HepG2 (cell line): Measurements from ENCODE around the gene SIRT1. TPM values are rescaled to one million over a fixed set of nuclear protein-coding genes. Genes with fewer than 3 reads are reported as not detected.
A peak's percentile ranks its signal among the peaks of the same experiment; 100 is the strongest.

ENCODE experiments used
- AGO2 ChIP-seq: fragments of 200-400 bp; formaldehyde crosslinking; optimal IDR thresholded peaks from 2 replicates; pipeline ENCODE3; 2017; ENCODE audit warnings: mild to moderate bottlenecking, low read depth, low read length, moderate library complexity
- GPN1 ChIP-seq: sonication (generic); formaldehyde crosslinking; IDR thresholded peaks from 2 replicates; pipeline ENCODE4 v1.5.1; 2020; ENCODE audit warnings: missing genetic modification reagents, borderline replicate concordance
- HDAC2 ChIP-seq: sonication (generic); formaldehyde crosslinking; IDR thresholded peaks from 2 replicates; pipeline ENCODE4 v1.4.0; 2020; ENCODE audit warnings: missing genetic modification reagents
- KAT7 ChIP-seq: IDR thresholded peaks from 2 replicates; pipeline ENCODE4 v1.6.1; 2018; ENCODE audit warnings: borderline replicate concordance, missing compliant biosample characterization
- NFYC ChIP-seq: IDR thresholded peaks from 2 replicates; pipeline ENCODE4 v1.6.1; 2016; ENCODE audit warnings: missing genetic modification reagents, missing compliant biosample characterization
- RCOR2 ChIP-seq: IDR thresholded peaks from 2 replicates; pipeline ENCODE4 v1.6.1; 2016; ENCODE audit warnings: missing biosample characterization, missing genetic modification reagents
- RFXANK ChIP-seq: IDR thresholded peaks from 2 replicates; pipeline ENCODE4 v1.6.1; 2016
- SRF ChIP-seq: IDR thresholded peaks from 2 replicates; pipeline ENCODE4 v1.6.1; 2011; ENCODE audit warnings: mild to moderate bottlenecking, low read depth, low read length, moderate library complexity
- XBP1 ChIP-seq: sonication (generic); formaldehyde crosslinking; IDR thresholded peaks from 2 replicates; pipeline ENCODE4 v1.5.0; 2020; ENCODE audit warnings: missing genetic modification reagents
- ZBTB1 ChIP-seq: sonication (generic); formaldehyde crosslinking; IDR thresholded peaks from 2 replicates; pipeline ENCODE4 v1.4.0; 2020; ENCODE audit warnings: missing genetic modification reagents, borderline replicate concordance
- ZNF160 ChIP-seq: sonication (generic); formaldehyde crosslinking; IDR thresholded peaks from 2 replicates; pipeline ENCODE4 v1.8.0; 2022; ENCODE audit warnings: mild to moderate bottlenecking, inconsistent platforms, missing genetic modification reagents
- ZNF350 ChIP-seq: sonication (generic); formaldehyde crosslinking; IDR thresholded peaks from 2 replicates; pipeline ENCODE4 v1.4.0; 2020; ENCODE audit warnings: mild to moderate bottlenecking, low read depth, missing genetic modification reagents, borderline replicate concordance
- ZNF7 ChIP-seq: IDR thresholded peaks from 2 replicates; pipeline ENCODE4 v1.6.1; 2016; ENCODE audit warnings: missing biosample characterization, missing genetic modification reagents
- ZNF709 ChIP-seq: sonication (generic); formaldehyde crosslinking; IDR thresholded peaks from 2 replicates; pipeline ENCODE4 v1.5.0; 2020; ENCODE audit warnings: mild to moderate bottlenecking, missing genetic modification reagents
- ZNF720 ChIP-seq: sonication (generic); formaldehyde crosslinking; IDR thresholded peaks from 2 replicates; pipeline ENCODE4 v1.4.0; 2020; ENCODE audit warnings: missing genetic modification reagents
- ZNF746 ChIP-seq: sonication (generic); formaldehyde crosslinking; IDR thresholded peaks from 2 replicates; pipeline ENCODE4 v1.8.0; 2022; ENCODE audit warnings: mild to moderate bottlenecking, missing genetic modification reagents
- ZNF841 ChIP-seq: sonication (generic); formaldehyde crosslinking; IDR thresholded peaks from 2 replicates; pipeline ENCODE4 v1.8.1; 2023; ENCODE audit warnings: missing genetic modification reagents, borderline replicate concordance
- polyA plus RNA-seq, 8 experiments: library from polyadenylated mRNA; depleted of rRNA in 3 of 8; stranded (reverse) in 7 of 8; unstranded in 1 of 8; fragments of >200 nt; fragmentation: Illumina TruSeq in 4 of 8; extraction: Trizol in 4 of 8; gene quantifications; 2 replicates each; pipeline versions ENCODE4 v1.2.1 to v1.2.3, GENCODE V29; 2011 to 2016; ENCODE audit warnings: low read depth in 4 of 8, missing spikeins in 1 of 8, mixed read lengths in 1 of 8; ENCODE audit not compliant: insufficient read depth in 1 of 8
- total RNA-seq, 5 experiments: library from RNA; depleted of rRNA; stranded (reverse); fragments of >200 nt; fragmentation: Illumina TruSeq; extraction: Trizol; gene quantifications; 2 replicates each; pipeline ENCODE4 v1.2.3, GENCODE V29; 2016; ENCODE audit warnings: low read depth in 1 of 5
- TF ChIP-seq, protein P1 (sequence below): sonication (generic); formaldehyde crosslinking; IDR thresholded peaks from 2 replicates; pipeline ENCODE4 v1.8.0; 2022; ENCODE audit warnings: missing genetic modification reagents, mild to moderate bottlenecking, inconsistent platforms, borderline replicate concordance
- TF ChIP-seq, protein P2 (sequence below): sonication (generic); formaldehyde crosslinking; IDR thresholded peaks from 2 replicates; pipeline ENCODE4 v1.8.0; 2022; ENCODE audit warnings: mild to moderate bottlenecking, missing genetic modification reagents, moderate library complexity
- TF ChIP-seq, protein P3 (sequence below): conservative IDR thresholded peaks from 2 replicates; pipeline ENCODE4 v1.6.1; 2018; ENCODE audit warnings: missing genetic modification reagents
- TF ChIP-seq, protein P4 (sequence below): sonication (generic); formaldehyde crosslinking; IDR thresholded peaks from 2 replicates; pipeline ENCODE4 v1.8.0; 2022; ENCODE audit warnings: missing genetic modification reagents, mild to moderate bottlenecking, borderline replicate concordance
- TF ChIP-seq, protein P5 (sequence below): sonication (generic); formaldehyde crosslinking; IDR thresholded peaks from 2 replicates; pipeline ENCODE4 v1.4.0; 2020; ENCODE audit warnings: missing genetic modification reagents
- TF ChIP-seq, protein P6 (sequence below): sonication (generic); formaldehyde crosslinking; conservative IDR thresholded peaks from 2 replicates; pipeline ENCODE4 v1.8.0; 2022; ENCODE audit warnings: low read depth, missing genetic modification reagents

Gene SIRT1
- total and polyA plus RNA-seq, 2 of the 13 experiments (the other 11 are each of a cell fraction or from before 2014, with no cell fraction given): 9.4 to 10.2 TPM

- TF ChIP-seq AGO2 (no peak), ZNF709 (CRISPR knock-in tag) (peak; percentile 65), ZBTB1 (CRISPR knock-in tag) (no peak), HDAC2 (peak; percentile 55; the same call in 1 of the 2 replicates), ZNF720 (CRISPR knock-in tag) (no peak), ZNF160 (no peak), ZNF7 (no peak), ZNF841 (CRISPR knock-in tag) (no peak), ZNF350 (CRISPR knock-in tag) (peak; percentile 65; the same call in 1 of the 2 replicates), GPN1 (CRISPR knock-in tag) (no peak), KAT7 (CRISPR knock-in tag) (peak; percentile 52; the same call in 1 of the 2 replicates), ZNF746 (peak; percentile 79), NFYC (CRISPR knock-in tag) (peak; percentile 35; the same call in 1 of the 2 replicates), SRF (0 out of 2 replicates have a peak, but pooled peaks have one; percentile 4), XBP1 (no peak), RFXANK (CRISPR knock-in tag) (no peak), RCOR2 (CRISPR knock-in tag) (no peak)
- TF ChIP-seq, protein P1, sequence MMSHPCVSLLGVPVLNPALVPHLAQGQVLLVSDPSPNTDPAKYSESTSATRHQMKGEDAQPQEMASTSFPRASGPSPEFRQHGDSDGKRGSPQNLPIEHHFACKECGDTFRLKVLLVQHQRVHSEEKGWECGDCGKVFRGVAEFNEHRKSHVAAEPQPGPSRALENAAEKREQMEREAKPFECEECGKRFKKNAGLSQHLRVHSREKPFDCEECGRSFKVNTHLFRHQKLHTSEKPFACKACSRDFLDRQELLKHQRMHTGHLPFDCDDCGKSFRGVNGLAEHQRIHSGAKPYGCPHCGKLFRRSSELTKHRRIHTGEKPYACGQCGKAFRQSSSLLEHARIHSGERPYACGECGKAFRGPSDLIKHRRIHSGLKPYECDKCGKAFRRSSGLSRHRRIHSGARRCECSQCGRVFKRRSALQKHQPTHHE (CRISPR knock-in tag): peak; percentile 21; the same call in 1 of the 2 replicates
- TF ChIP-seq, protein P2, sequence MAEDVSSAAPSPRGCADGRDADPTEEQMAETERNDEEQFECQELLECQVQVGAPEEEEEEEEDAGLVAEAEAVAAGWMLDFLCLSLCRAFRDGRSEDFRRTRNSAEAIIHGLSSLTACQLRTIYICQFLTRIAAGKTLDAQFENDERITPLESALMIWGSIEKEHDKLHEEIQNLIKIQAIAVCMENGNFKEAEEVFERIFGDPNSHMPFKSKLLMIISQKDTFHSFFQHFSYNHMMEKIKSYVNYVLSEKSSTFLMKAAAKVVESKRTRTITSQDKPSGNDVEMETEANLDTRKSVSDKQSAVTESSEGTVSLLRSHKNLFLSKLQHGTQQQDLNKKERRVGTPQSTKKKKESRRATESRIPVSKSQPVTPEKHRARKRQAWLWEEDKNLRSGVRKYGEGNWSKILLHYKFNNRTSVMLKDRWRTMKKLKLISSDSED (CRISPR knock-in tag): no peak
- TF ChIP-seq, protein P3, sequence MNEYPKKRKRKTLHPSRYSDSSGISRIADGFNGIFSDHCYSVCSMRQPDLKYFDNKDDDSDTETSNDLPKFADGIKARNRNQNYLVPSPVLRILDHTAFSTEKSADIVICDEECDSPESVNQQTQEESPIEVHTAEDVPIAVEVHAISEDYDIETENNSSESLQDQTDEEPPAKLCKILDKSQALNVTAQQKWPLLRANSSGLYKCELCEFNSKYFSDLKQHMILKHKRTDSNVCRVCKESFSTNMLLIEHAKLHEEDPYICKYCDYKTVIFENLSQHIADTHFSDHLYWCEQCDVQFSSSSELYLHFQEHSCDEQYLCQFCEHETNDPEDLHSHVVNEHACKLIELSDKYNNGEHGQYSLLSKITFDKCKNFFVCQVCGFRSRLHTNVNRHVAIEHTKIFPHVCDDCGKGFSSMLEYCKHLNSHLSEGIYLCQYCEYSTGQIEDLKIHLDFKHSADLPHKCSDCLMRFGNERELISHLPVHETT: 0 out of 2 replicates have a peak, but pooled peaks have one; percentile 56
- TF ChIP-seq, protein P4, sequence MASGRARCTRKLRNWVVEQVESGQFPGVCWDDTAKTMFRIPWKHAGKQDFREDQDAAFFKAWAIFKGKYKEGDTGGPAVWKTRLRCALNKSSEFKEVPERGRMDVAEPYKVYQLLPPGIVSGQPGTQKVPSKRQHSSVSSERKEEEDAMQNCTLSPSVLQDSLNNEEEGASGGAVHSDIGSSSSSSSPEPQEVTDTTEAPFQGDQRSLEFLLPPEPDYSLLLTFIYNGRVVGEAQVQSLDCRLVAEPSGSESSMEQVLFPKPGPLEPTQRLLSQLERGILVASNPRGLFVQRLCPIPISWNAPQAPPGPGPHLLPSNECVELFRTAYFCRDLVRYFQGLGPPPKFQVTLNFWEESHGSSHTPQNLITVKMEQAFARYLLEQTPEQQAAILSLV (CRISPR knock-in tag): no peak
- TF ChIP-seq, protein P5, sequence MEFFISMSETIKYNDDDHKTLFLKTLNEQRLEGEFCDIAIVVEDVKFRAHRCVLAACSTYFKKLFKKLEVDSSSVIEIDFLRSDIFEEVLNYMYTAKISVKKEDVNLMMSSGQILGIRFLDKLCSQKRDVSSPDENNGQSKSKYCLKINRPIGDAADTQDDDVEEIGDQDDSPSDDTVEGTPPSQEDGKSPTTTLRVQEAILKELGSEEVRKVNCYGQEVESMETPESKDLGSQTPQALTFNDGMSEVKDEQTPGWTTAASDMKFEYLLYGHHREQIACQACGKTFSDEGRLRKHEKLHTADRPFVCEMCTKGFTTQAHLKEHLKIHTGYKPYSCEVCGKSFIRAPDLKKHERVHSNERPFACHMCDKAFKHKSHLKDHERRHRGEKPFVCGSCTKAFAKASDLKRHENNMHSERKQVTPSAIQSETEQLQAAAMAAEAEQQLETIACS (CRISPR knock-in tag): no peak
- TF ChIP-seq, protein P6, sequence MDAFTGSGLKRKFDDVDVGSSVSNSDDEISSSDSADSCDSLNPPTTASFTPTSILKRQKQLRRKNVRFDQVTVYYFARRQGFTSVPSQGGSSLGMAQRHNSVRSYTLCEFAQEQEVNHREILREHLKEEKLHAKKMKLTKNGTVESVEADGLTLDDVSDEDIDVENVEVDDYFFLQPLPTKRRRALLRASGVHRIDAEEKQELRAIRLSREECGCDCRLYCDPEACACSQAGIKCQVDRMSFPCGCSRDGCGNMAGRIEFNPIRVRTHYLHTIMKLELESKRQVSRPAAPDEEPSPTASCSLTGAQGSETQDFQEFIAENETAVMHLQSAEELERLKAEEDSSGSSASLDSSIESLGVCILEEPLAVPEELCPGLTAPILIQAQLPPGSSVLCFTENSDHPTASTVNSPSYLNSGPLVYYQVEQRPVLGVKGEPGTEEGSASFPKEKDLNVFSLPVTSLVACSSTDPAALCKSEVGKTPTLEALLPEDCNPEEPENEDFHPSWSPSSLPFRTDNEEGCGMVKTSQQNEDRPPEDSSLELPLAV (CRISPR knock-in tag): no peak
These were observed 35.0 kb upstream of the SIRT1 start (continued) for GRCh38 chr10:67849331-67850011.
